ENCODE results near the gene TENM4. TPM values are rescaled to one million over a fixed set of nuclear protein-coding genes. Genes with fewer than 3 reads are reported as not detected.

The TENM4 gene
- total RNA-seq, 1 donor from 2014 or later, result not detected

DNA sequence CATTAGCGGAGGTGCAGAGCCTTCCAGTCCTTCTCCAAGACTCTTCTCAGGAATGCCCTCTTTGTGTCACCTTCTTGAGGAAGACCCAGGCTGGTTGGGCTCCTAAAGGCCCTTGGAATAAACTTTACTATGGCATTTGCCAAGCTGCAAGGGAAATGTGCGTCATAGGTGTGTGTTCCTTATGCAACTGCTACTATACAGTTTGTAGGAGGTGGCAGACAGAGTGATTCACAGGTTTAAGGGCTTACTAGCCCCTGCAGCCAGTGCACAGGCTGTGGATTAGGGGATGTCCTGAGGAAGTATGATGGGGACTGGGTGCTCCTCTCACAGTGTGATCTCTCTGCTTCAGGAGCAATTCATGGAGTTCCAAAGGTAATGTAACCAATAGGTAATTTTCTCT is 74.6 kb downstream of the TENM4 start:
- no peak for DNase-seq (ENCODE audit: low spot score)
- no peak overlapping the region for H3K27ac Mint-ChIP-seq
- H3K9me3 Mint-ChIP-seq, result no peaks in the 10 kb centered on the region
- no peaks in the 10 kb centered on the region for H3K27me3 Mint-ChIP-seq (ENCODE audit: low read depth)
- intact Hi-C loops (cut with micrococcal nuclease), result no loop called here
- no peaks in the 10 kb centered on the region for H3K36me3 Mint-ChIP-seq (ENCODE audit: low read depth)
- no peak overlapping the region for H3K4me3 Mint-ChIP-seq (ENCODE audit: low read depth)
- H3K4me1 Mint-ChIP-seq (ENCODE audit: low read depth), result no peaks in the 10 kb centered on the region

- Mint-ChIP-seq H3K4me3 (ENCODE audit: low read depth) (no peak overlapping the region), H3K36me3 (ENCODE audit: low read depth) (no peaks in the 10 kb centered on the region), H3K4me1 (ENCODE audit: low read depth) (no peaks in the 10 kb centered on the region), H3K9me3 (no peaks in the 10 kb centered on the region), H3K27me3 (ENCODE audit: low read depth) (no peaks in the 10 kb centered on the region), H3K27ac (no peak overlapping the region)
- intact Hi-C loops (cut with micrococcal nuclease), result no loop called here
- DNase-seq (ENCODE audit: low spot score), result no peak
Measured at GRCh38 chr11:79363861-79364378, 76.9 kb downstream of the TENM4 start.

- DNase-seq (ENCODE audit: low spot score), result no peak
- Mint-ChIP-seq H3K9me3 (no peaks in the 10 kb centered on the region), H3K27me3 (ENCODE audit: low read depth) (no peaks in the 10 kb centered on the region), H3K27ac (no peak overlapping the region), H3K36me3 (ENCODE audit: low read depth) (no peaks in the 10 kb centered on the region), H3K4me3 (ENCODE audit: low read depth) (no peak overlapping the region), H3K4me1 (ENCODE audit: low read depth) (no peaks in the 10 kb centered on the region)
- intact Hi-C loops (cut with micrococcal nuclease), result no loop called here
Measured at GRCh38 chr11:79363256-79363655, 77.6 kb downstream of the TENM4 start.

DNA sequence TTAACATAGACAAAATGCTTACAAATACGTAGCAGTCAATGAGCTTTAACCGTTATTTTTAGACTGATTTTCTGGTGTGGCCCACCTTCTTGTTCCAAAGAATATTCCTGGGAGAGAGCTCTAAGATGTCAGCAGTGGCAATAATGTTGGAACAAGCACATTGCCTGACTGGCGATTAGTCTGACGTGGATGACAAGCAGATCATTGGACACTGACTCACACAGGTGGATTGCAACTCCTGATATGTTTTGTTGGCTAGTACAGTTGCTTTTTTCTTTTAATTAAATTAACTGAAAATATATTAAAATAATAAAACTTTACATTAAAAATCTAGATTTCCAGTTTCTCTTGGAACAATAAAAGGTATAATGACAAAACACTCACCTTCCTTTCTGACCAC is 78.0 kb downstream of the TENM4 start:
- Mint-ChIP-seq H3K4me3 (ENCODE audit: low read depth) (no peak overlapping the region), H3K9me3 (no peaks in the 10 kb centered on the region), H3K27me3 (ENCODE audit: low read depth) (no peaks in the 10 kb centered on the region), H3K27ac (no peak overlapping the region), H3K4me1 (ENCODE audit: low read depth) (no peaks in the 10 kb centered on the region), H3K36me3 (ENCODE audit: low read depth) (no peaks in the 10 kb centered on the region)
- no peak for DNase-seq (ENCODE audit: low spot score)
- intact Hi-C loops (cut with micrococcal nuclease), result no loop called here

DNA sequence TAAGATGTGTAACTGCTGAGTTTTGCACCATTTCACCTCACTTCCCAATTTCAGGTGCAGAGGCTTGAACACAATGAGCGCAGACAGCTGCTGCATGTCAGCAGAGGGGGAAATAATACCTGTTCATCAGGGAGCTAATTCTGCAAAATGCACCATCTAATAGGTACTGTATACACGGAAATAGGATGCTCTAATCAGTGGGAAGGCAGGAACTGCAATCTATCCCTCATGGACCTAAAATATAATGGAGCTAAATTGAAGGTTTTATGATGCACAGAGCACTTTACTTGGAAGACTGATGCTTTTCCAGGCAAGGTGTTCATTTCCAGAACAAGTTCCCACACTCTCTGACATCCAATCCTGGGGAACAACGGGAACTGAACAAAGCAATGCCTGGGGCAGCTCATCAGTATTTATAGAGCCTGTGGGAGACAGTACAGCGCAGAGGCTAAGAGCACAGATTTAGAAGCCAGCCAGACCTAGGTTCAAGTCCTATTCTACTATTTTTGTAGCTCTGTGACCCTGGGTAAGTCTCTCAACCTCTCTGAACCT is 78.5 kb downstream of the TENM4 start:
- no peak for DNase-seq (ENCODE audit: low spot score)
- H3K4me3 Mint-ChIP-seq (ENCODE audit: low read depth), result no peak overlapping the region
- H3K27me3 Mint-ChIP-seq (ENCODE audit: low read depth), result no peaks in the 10 kb centered on the region
- H3K4me1 Mint-ChIP-seq (ENCODE audit: low read depth), result no peaks in the 10 kb centered on the region
- no peaks in the 10 kb centered on the region for H3K36me3 Mint-ChIP-seq (ENCODE audit: low read depth)
- no peaks in the 10 kb centered on the region for H3K9me3 Mint-ChIP-seq
- intact Hi-C loops (cut with micrococcal nuclease), result no loop called here
- no peak overlapping the region for H3K27ac Mint-ChIP-seq

GRCh38 chr11:79358258-79358657 is 82.6 kb downstream of the TENM4 start:
- H3K36me3 Mint-ChIP-seq (ENCODE audit: low read depth), result no peaks in the 10 kb centered on the region
- intact Hi-C loops (cut with micrococcal nuclease), result no loop called here
- no peaks in the 10 kb centered on the region for H3K4me1 Mint-ChIP-seq (ENCODE audit: low read depth)
- no peaks in the 10 kb centered on the region for H3K27me3 Mint-ChIP-seq (ENCODE audit: low read depth)
- no peak overlapping the region for H3K27ac Mint-ChIP-seq
- no peak overlapping the region for H3K4me3 Mint-ChIP-seq (ENCODE audit: low read depth)
- H3K9me3 Mint-ChIP-seq, result no peaks in the 10 kb centered on the region
- DNase-seq (ENCODE audit: low spot score), result no peak

- Mint-ChIP-seq H3K4me3 (ENCODE audit: low read depth) (no peak overlapping the region), H3K27ac (no peak overlapping the region), H3K4me1 (ENCODE audit: low read depth) (no peaks in the 10 kb centered on the region), H3K36me3 (ENCODE audit: low read depth) (no peaks in the 10 kb centered on the region), H3K9me3 (no peaks in the 10 kb centered on the region), H3K27me3 (ENCODE audit: low read depth) (no peaks in the 10 kb centered on the region)
- no peak for DNase-seq (ENCODE audit: low spot score)
- intact Hi-C loops (cut with micrococcal nuclease), result no loop called here
Measured at GRCh38 chr11:79353706-79354105, 87.1 kb downstream of the TENM4 start.

GRCh38 chr11:79352349-79352703 is 88.5 kb downstream of the TENM4 start:
- H3K4me1 Mint-ChIP-seq (ENCODE audit: low read depth), result no peaks in the 10 kb centered on the region
- no peak overlapping the region for H3K4me3 Mint-ChIP-seq (ENCODE audit: low read depth)
- no peaks in the 10 kb centered on the region for H3K9me3 Mint-ChIP-seq
- no peaks in the 10 kb centered on the region for H3K36me3 Mint-ChIP-seq (ENCODE audit: low read depth)
- no peak for DNase-seq (ENCODE audit: low spot score)
- H3K27ac Mint-ChIP-seq, result no peak overlapping the region
- no peaks in the 10 kb centered on the region for H3K27me3 Mint-ChIP-seq (ENCODE audit: low read depth)
- intact Hi-C loops (cut with micrococcal nuclease), result no loop called here

GRCh38 chr11:79348976-79349682 is 91.7 kb downstream of the TENM4 start:
- intact Hi-C loops (cut with micrococcal nuclease), result no loop called here
- no peak overlapping the region for H3K27ac Mint-ChIP-seq

DNA sequence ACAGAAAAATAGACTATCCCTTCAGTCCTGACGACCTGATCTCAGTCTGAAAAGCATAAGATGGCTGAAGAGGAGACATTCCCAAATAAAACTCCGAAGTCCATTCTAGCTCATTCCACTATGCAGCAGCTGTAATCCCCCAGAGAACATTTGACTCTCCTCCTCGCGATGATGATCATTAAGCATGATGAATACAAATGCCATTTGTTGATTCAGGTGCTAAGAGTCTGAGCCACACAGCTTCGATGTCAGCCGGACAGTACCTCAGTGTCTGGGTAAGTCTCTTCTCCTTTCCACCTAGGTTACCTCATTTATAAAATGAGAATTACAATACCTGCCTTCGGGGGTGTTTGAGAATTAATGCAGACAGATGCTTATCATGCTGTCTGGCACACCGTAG is 94.8 kb downstream of the TENM4 start:
- no peak for DNase-seq (ENCODE audit: low spot score)
- no peaks in the 10 kb centered on the region for H3K4me1 Mint-ChIP-seq (ENCODE audit: low read depth)
- H3K27ac Mint-ChIP-seq, result no peak overlapping the region
- no peaks in the 10 kb centered on the region for H3K36me3 Mint-ChIP-seq (ENCODE audit: low read depth)
- intact Hi-C loops (cut with micrococcal nuclease), result no loop called here
- H3K4me3 Mint-ChIP-seq (ENCODE audit: low read depth), result no peak overlapping the region
- H3K9me3 Mint-ChIP-seq, result no peaks in the 10 kb centered on the region
- no peaks in the 10 kb centered on the region for H3K27me3 Mint-ChIP-seq (ENCODE audit: low read depth)

More at GRCh38 chr11:79348976-79349682, 91.7 kb downstream of the TENM4 start:
- DNase-seq (ENCODE audit: low spot score), result no peak
- no peak overlapping the region for H3K4me3 Mint-ChIP-seq (ENCODE audit: low read depth)
- no peaks in the 10 kb centered on the region for H3K36me3 Mint-ChIP-seq (ENCODE audit: low read depth)
- no peaks in the 10 kb centered on the region for H3K27me3 Mint-ChIP-seq (ENCODE audit: low read depth)
- H3K4me1 Mint-ChIP-seq (ENCODE audit: low read depth), result no peaks in the 10 kb centered on the region
- H3K9me3 Mint-ChIP-seq, result no peaks in the 10 kb centered on the region

GRCh38 chr11:79344753-79345294 is 96.0 kb downstream of the TENM4 start:
- Mint-ChIP-seq H3K27me3 (ENCODE audit: low read depth) (no peaks in the 10 kb centered on the region), H3K9me3 (no peaks in the 10 kb centered on the region), H3K4me3 (ENCODE audit: low read depth) (no peak overlapping the region), H3K4me1 (ENCODE audit: low read depth) (no peaks in the 10 kb centered on the region), H3K36me3 (ENCODE audit: low read depth) (no peaks in the 10 kb centered on the region), H3K27ac (no peak overlapping the region)
- intact Hi-C loops (cut with micrococcal nuclease), result no loop called here
- no peak for DNase-seq (ENCODE audit: low spot score)

DNA sequence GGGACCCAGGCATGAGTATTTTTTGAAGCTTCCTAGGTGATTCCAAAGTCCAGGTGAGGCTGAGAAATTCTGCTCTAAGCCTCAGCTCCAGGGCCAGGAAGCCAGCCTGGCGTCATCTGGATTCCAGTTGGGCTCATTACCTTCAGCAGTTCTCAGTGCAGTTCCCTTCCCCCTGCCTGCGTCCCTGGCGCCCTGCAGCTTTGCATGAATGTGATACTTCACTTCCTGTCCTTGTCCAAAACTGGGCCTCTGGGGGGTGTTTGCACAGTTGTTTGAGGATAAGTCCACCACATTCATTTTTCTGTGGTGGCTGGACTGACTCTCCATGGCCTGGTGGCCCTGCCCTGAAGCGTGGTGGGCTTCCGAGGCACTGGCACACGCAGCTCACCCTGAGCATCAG is 98.1 kb downstream of the TENM4 start:
- Mint-ChIP-seq H3K4me1 (ENCODE audit: low read depth) (no peaks in the 10 kb centered on the region), H3K27ac (no peak overlapping the region), H3K4me3 (ENCODE audit: low read depth) (no peak overlapping the region), H3K27me3 (ENCODE audit: low read depth) (no peaks in the 10 kb centered on the region), H3K9me3 (no peaks in the 10 kb centered on the region), H3K36me3 (ENCODE audit: low read depth) (no peaks in the 10 kb centered on the region)
- intact Hi-C loops (cut with micrococcal nuclease), result no loop called here
- no peak for DNase-seq (ENCODE audit: low spot score)

- Mint-ChIP-seq H3K27ac (no peak overlapping the region), H3K36me3 (ENCODE audit: low read depth) (no peaks in the 10 kb centered on the region), H3K4me3 (ENCODE audit: low read depth) (no peak overlapping the region), H3K9me3 (no peaks in the 10 kb centered on the region), H3K27me3 (ENCODE audit: low read depth) (no peaks in the 10 kb centered on the region), H3K4me1 (ENCODE audit: low read depth) (no peaks in the 10 kb centered on the region)
- no peak for DNase-seq (ENCODE audit: low spot score)
- intact Hi-C loops (cut with micrococcal nuclease), result no loop called here
Measured at GRCh38 chr11:79342236-79342635, 98.6 kb downstream of the TENM4 start.

All from activated T-helper 2 cell treated with anti-CD3 and anti-CD28 coated beads, Interferon-gamma antibody, Interleukin-2, Interleukin-4, amounts not matched to agents 10 μg/mL and 5 μg/mL and 100 μg/mL, durations not matched to agents 14 hours and 24 hours and 36 hours (primary cell).